DND-41 (cell line): ENCODE measurements around the gene INO80.

Source experiments
- CTCF ChIP-seq: IDR thresholded peaks from 2 replicates; pipeline ENCODE4 v1.5.1; 2012; ENCODE audit warnings: borderline replicate concordance, low read length, moderate library complexity, mild to moderate bottlenecking; ENCODE audit not compliant: poor library complexity, severe bottlenecking; ENCODE audit errors: extremely low read depth
- EZH2 ChIP-seq: IDR thresholded peaks from 3 replicates; pipeline ENCODE4 v1.6.1; 2012; ENCODE audit warnings: borderline replicate concordance, low read depth, mild to moderate bottlenecking, moderate library complexity, low read length, inconsistent platforms; ENCODE audit not compliant: severe bottlenecking

DNA sequence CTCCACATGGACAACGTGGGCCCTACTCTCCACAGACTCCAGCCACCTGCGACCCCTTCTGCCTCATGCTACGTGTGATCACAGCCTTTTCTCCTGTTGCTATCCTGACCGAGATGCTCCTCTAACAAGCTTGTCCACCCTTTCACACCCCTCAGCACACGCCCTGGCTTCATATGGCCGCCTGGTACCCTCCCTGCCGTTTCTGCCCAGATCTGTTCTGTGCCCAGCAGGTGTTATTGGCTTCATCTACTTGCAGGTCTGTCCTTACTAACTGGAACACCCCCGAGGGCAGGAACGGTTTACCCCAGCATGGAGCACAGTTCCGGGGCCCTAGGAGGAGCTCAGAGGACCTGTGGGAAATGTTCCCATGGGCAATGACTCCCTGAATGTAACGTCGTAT, 152.9 kb downstream of the INO80 start:
- TF ChIP-seq CTCF, result no peak
- TF ChIP-seq EZH2, result no peak
